Testis (tissue), 2 donors: ENCODE results near the gene ZFP57.

Experiments used
- POLR2A ChIP-seq: fragments of 450-650 bp; IDR thresholded peaks from one replicate; pipeline ENCODE4 v1.6.1; 2017; ENCODE audit warnings: antibody characterized with exemption, mild to moderate bottlenecking, moderate library complexity
- TF ChIP-seq, protein P1 (sequence below), 3 experiments: fragments of 450-650 bp in 2 of 3; fragments of 200-600 bp in 1 of 3; sonication (generic) in 1 of 3; IDR thresholded peaks; one replicate each; pipeline ENCODE4 v1.5.1; 2016 to 2019; ENCODE audit warnings: antibody characterized with exemption in 3 of 3, mild to moderate bottlenecking in 2 of 3, moderate library complexity in 1 of 3

DNA sequence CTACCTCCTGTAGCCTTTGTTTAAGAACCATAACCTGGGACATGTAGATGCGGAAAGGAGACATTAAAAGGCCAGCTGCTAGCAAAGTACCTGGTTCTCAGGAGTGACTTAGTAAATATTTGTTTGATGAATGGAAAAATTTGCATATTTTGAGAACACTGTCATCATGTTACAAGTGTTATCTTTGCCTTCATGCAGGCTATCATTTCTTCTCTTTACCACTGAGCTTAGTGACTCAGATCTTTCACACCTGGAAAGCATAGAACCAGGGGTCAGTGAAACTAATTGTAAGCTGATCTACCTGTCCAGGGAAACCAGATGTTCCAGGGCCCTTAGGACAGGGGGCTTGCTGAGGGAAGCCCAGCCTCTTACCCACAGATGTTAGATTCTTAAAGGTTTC, 5.4 kb downstream of the ZFP57 start:
- TF ChIP-seq POLR2A: no peak
- TF ChIP-seq, protein P1, sequence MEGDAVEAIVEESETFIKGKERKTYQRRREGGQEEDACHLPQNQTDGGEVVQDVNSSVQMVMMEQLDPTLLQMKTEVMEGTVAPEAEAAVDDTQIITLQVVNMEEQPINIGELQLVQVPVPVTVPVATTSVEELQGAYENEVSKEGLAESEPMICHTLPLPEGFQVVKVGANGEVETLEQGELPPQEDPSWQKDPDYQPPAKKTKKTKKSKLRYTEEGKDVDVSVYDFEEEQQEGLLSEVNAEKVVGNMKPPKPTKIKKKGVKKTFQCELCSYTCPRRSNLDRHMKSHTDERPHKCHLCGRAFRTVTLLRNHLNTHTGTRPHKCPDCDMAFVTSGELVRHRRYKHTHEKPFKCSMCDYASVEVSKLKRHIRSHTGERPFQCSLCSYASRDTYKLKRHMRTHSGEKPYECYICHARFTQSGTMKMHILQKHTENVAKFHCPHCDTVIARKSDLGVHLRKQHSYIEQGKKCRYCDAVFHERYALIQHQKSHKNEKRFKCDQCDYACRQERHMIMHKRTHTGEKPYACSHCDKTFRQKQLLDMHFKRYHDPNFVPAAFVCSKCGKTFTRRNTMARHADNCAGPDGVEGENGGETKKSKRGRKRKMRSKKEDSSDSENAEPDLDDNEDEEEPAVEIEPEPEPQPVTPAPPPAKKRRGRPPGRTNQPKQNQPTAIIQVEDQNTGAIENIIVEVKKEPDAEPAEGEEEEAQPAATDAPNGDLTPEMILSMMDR (IDR thresholded peaks at IDR 0.05): no peak
